Measurements from ENCODE around the gene VAPA.

The VAPA gene

GRCh38 chr18:9974279-9974915 is 60.6 kb downstream of the VAPA start:
- no peak for DNase-seq (ENCODE audit: low read depth)

GRCh38 chr18:9975658-9976057 is 61.8 kb downstream of the VAPA start:
- no peak for DNase-seq (ENCODE audit: low read depth)

DNA sequence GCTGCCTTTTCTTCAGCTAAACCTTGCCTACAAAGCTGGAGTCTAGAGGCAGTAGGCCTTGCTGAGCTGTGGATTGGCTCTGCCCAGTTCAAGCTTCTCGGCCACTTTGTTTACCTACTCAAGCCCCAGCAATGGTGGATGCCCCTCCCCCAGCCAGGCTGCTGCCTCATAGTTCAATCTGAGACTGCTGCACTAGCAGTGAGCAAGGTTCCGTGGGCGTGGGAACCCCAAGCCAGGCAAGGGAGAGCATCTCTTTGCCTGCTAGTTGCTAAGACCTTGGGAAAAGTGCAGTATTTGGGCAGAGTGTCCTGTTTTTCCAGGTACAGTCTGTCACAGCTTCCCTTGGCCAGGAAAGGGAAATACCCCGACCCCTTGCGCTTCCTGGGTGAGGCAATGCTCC is 68.9 kb downstream of the VAPA start:
- no peak for DNase-seq (ENCODE audit: low read depth)

- DNase-seq (ENCODE audit: low read depth), result no peak
Measured at GRCh38 chr18:9984080-9984479, 70.3 kb downstream of the VAPA start.

DNA sequence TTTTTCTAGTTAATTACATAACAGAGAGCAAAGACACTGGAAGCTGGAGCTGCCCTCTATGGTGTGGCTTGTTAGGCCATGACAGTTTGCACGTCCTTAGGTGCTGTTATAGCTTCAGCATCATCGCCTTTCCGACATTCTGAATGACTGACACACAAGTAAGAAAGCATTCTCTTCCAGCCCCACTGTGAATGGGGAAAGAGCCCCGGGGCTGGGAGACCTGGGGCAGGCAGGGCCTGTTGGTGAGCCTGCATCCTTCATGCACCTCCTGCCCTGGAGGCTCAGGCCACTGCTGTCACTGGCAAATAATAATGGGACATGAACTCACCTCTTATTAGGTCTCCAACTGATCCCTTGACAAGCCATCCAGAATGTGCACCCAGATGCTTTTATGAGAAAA is 71.8 kb downstream of the VAPA start:
- no peak for DNase-seq (ENCODE audit: low read depth)

GRCh38 chr18:9986156-9986930 is 72.5 kb downstream of the VAPA start:
- no peak for DNase-seq (ENCODE audit: low read depth)

GRCh38 chr18:9987345-9987744 is 73.5 kb downstream of the VAPA start:
- DNase-seq (ENCODE audit: low read depth), result no peak

DNA sequence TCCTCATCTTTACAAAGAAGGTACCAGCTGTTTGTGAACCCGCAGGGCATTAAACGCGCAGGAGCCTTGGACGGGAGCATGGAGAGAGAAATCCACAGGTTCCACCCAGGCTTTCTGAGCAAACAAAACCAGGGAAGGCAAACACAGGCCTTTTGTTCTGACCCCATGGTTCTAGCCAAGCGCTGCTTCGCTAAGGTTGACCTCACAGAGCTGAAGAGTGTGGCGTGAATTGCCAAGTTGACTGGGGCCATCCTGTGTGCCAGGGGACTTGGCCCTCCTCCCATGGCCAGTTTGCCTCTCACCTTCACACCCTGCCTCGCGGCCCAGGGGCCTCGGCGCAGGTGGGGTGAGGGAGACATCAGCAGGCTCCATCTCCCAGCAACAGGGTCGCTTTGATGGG is 74.1 kb downstream of the VAPA start:
- no peak for DNase-seq (ENCODE audit: low read depth)

DNA sequence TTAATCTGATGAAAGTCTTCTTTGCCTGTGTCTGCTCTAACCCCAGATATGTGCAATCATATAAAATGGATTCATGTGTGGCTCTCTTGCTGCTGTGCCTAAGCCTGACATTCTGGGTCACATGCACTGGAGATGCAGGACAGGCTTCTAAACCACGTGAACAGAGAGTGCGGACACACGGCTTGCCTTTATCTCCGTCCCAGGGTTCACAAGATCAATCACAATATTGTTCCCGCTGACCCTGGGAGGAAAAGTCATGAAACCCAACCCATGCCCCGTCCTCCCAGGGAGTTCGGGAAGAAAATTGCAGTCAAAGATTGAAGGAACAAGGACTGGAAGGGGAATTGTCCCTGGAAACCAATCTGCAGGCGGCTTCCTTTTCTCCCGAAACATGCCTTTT is 74.8 kb downstream of the VAPA start:
- DNase-seq (ENCODE audit: low read depth), result no peak

DNA sequence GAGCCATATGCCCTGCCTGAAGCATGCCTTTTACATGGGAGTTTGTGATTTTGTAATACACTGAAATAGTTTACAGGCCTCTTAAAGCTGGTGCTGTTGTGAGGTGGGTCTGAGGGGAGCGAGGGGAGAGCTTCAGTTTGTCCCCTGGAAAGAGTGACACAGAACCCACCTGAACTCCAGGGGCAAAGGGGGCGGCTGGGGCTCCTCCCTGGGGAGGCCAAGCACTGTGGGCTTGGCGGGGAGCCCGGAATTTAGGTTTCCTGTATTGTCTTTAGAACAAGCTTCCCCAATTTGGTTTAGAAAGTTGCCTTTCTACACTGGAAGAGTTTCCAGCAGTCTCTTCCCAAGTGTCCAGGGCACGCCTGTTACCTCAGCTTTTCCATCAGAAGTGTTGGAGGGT is 75.7 kb downstream of the VAPA start:
- no peak for DNase-seq (ENCODE audit: low read depth)

DNA sequence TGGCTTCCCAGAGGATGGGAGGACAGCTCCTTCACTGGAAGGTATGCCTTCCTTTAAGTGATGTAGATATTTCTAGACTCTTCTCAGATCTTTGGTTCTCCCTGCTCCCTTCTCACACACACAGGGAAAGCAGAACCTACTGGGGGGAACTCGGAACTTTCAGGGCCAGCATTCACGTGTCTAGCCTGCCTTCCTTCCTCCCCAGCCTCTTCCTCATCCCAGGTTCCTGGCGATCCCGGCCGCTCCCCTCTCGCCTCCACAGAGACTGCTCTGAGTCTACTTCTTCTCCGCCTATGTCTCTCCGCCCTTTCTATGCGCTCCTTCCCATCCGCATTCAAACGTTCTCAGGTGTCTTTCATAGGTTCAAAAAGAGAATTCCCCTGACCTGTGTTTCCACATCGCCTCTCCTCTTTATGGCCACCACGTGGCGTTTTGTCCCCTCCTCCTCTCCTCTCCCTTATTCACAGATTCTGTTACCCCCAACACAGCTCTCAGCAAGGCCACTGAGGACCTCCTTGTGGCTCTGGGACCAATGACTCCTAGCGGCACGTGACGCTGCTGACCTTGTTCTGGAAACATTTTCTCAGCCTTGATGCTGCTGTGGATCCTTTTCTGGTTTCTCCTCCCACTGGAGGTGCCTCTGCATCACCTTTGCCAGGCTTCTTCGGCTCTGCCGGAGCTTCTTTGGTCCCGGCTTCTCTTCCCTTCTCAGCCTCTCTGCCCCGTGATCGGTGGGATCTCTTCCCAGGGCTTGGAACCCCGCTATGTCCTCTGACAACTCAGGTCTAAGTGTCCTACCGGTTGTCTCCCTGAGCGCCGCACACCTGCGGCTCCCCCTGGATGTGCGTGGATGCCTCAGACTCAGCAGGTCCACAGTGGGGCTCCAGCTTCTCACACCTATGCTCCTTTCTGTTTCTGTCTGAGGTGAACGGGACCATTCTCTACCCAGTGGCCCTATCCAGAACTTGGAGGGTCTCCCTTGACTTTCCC is 77.5 kb downstream of the VAPA start:
- no peak for DNase-seq (ENCODE audit: low read depth)

DNA sequence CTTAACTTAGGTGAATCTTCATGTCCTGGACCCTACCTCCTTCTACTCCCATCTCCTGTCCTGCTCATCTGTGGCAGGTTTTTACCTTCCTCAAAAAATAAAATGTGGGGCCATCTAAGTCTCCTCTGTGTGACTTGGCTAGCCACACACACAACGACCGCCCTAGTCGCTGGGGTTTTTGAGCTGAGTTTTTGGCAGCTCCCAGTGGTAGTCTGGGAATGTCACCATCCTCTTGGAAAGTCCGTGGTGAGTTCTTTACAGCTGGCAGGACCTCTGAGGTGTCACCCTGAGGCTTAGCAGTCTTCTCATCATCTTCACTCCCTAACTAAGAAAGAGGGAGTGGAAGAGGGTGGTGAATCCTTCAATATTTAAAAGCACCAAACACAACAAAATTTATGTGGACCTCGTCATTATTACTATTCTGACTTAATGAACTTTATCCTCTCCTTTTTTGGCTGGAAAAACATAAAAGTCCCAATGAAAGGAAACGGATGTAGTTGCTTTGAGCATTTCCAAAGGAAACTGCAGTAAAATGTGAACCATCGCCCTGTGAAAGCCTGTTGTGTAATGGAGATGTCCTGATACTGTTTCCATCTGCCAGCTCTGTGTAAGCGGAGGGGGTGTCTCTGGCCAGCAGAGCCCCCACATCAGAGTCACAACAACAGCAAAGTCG is 78.6 kb downstream of the VAPA start:
- DNase-seq (ENCODE audit: low read depth), result no peak

DNA sequence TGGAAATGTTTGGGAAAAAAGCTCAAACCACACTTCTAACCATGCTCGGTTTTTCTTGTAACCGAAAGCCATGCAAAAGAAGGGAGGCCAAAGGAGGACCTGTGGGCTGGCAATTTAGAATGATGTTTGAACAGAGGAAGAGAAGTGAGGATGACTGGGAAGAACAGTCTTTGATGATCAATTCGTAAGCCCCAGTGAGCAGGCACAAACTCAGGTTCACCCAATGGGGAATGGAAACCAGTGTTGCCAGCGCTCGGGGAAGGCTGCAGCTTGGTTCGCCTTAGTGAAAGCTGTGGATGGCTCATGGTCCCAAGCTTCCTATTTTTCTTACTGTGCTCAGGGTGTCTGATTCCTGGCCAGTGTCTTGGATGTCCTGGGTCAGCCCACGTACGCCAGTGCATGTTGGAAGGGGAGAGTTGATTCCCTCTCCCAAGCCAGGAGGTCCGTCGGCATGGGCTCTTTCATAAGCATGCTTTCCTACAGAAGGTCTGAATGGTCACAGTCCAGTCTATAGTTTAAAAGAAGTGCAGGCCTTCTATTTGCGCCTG is 79.2 kb downstream of the VAPA start:
- DNase-seq (ENCODE audit: low read depth), result no peak

GRCh38 chr18:9993521-9994025 is 79.8 kb downstream of the VAPA start:
- no peak for DNase-seq (ENCODE audit: low read depth)

DNA sequence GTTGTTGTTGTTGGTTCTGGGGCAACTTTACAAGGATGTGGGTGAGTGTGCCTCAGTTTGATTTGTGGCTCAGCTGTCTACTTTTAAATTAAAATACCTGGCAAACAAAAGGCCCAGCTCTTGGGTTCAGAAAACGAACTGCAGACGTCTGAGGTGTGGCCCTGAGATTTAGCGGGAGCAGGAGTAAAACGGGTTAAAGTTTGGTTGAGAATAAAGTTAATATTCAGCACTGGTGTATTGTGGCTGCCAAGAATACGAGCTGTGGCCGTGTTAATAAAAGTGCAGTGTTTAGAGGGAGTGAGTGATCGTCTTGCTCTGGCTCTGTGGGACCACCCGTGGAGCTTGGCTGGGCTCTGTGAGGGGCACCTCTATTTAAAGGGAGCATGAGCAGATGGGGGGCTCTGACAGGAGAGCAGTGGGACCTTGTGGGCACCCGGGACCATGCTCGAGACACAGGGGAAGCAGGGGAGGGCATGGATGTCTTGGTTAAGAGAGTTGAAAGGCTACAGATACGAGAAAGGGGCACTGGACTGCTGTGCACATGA is 80.3 kb downstream of the VAPA start:
- DNase-seq (ENCODE audit: low read depth), result no peak

GRCh38 chr18:9994701-9995235 is 81.0 kb downstream of the VAPA start:
- DNase-seq (ENCODE audit: low read depth), result no peak

DNA sequence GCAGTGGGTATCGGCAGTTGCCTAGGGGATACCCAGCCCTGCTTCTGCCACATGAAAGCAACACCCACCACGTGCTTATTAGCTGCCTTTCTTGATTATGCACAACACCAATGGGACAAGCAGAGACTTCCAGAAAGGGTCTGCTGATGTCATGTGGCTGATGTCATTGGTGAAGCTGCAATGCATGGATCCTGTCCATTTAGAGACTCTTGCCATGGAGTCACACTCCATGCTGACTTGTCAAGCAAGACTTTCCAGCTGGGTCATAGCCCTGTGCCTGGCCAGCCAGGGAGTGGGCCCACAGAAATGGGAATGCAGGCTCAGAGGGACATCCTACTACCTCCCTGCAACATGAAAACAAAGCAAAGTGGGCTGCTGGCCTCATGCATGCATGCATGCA is 81.8 kb downstream of the VAPA start:
- DNase-seq (ENCODE audit: low read depth), result no peak

DNA sequence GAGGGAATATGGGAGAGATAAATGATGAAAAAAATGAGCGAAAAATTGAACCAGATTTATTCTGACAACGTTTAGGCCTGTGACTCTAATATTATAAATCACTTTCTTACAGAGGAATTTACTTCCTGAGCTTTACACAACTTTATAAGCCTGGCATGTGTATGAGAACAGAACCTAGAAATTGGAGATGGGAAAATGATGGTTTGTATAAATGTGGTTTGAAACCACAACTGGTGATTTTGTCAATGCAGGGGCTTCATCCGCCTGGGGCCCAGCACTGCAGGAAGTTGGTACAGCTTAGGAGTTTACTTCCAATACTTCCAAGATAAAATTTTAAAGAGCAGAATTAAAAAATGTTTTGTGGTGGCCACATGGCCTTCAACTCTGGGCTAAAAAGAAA is 82.3 kb downstream of the VAPA start:
- DNase-seq (ENCODE audit: low read depth), result no peak

- DNase-seq (ENCODE audit: low read depth), result no peak
Measured at GRCh38 chr18:9997711-9998110, 83.9 kb downstream of the VAPA start.

- DNase-seq (ENCODE audit: low read depth), result no peak
Measured at GRCh38 chr18:9998330-9998729, 84.5 kb downstream of the VAPA start.

GRCh38 chr18:10002280-10002679 is 88.5 kb downstream of the VAPA start:
- no peak for DNase-seq (ENCODE audit: low read depth)

All from stimulated activated CD8-positive, alpha-beta memory T cell treated with anti-CD3 and anti-CD28 coated beads, Interleukin-12 subunit alpha, Interleukin-12 subunit beta, amount 100 ng/mL, for 1 hour (primary cell).